ENCODE measurements around the gene UNC5B. TPM values are rescaled to one million over a fixed set of nuclear protein-coding genes. Genes with fewer than 3 reads are reported as not detected.

UNC5B gene
- total and polyA plus RNA-seq, 2 donors from 2014 or later = 5.5 to 22.6 TPM

DNA sequence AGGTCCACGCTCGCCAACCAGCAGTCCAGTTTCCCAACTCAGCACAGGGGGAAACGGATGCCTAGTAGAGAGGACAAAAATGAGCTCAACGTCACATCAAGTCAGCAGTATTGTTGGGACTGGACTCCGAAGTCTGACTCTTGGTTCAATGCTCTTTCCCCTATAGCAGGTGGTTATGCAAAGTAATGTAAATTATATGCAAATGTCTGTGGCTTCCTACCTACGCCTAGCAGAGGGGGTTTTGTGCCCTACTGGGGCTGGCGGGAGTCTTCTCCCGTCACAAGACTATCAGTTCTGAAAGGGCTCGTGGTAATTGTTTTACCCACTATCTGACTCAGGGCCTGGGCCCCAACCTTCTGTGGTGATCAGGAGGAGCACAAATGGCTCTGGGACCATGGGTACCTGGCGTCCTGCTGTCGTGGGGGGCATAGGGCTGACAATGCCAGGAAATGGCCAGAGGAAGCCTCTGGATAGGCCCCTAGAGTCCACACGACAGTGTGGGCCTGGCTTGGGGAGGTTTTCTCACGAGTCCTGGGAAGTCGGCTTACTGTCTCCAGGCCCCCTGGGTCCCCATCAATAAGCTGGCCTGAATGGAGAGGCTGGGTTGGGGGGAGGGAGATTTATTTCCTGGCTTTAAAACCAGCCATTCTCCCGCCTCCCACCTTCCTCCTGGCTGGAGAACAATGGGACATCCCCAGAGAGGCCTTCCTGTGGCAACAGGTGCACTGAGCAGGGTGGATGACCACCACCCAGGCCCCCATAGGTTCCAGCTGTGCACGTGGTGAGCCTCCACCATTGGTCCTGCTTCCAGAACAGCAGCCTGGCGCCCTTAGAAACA, 41.8 kb downstream of the UNC5B start:
- intact Hi-C loops (cut with DNase I) = no loop called here

DNA sequence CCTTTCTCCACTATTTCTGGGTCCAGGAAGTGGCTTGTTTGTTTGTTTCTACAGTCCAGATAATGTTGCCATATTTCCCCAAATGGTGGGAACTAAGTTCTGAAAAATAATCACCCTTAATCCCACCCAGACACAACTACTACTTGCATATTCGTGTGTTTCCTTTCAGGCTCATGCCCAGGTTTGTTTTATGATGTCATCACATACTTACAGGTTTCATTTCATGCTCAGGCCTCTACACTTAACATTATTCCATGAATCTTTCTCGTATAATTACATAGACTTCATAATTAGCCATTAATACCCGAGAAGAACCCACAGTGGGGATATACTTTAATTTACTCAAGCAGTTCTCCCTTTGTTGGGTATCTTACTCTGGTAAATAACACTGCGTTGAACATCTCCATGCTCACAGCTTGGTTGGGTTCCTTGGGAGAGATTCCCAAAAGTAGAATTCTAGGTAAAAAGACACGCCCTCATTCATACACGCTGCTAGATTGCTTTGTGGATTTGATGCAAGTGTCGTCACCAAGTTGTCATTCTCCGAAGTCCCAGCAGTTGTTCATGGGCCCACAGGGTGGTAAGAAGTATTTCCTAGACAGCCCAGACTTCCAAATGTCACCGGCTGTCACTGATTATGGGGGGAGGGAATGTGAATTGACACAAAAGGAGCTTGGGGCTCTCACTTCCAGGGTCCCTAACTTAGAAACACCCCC, 42.6 kb downstream of the UNC5B start:
- TF ChIP-seq CTCF (IDR thresholded peaks at IDR 0.05; ENCODE audit: borderline replicate concordance, extremely low read depth, insufficient read depth) = no peak
- Histone ChIP-seq H3K4me1 (ENCODE audit: control insufficient read depth in 2 of 3, insufficient read depth in 2 of 3, low read depth in 1 of 3, low read length in 3 of 3) (peaks cover 0 to 13% (median 4%) of the 10 kb centered on the region in 3 donors), H3K9me3 (ENCODE audit: control insufficient read depth in 2 of 3, insufficient read depth in 1 of 3, low read length in 3 of 3) (no peaks in the 10 kb centered on the region), H3K27ac (ENCODE audit: low read depth in 2 of 2, low read length in 2 of 2) (no peak overlapping the region), H3K9ac (ENCODE audit: low read length in 3 of 3) (no peak overlapping the region), H3K27me3 (ENCODE audit: control insufficient read depth, insufficient read depth, low read length) (no peaks in the 10 kb centered on the region), H3K4me3 (ENCODE audit: low read length in 3 of 3) (no peak overlapping the region), H3K36me3 (ENCODE audit: control insufficient read depth in 2 of 3, insufficient read depth in 3 of 3, low read length in 3 of 3) (no peaks in the 10 kb centered on the region)
- no peak for DNase-seq
- FAIRE-seq = no peak
- intact Hi-C loops (cut with DNase I) = no loop called here

More for the DNA sequence above, 41.8 kb downstream of the UNC5B start:
- Histone ChIP-seq H3K36me3 (ENCODE audit: control insufficient read depth in 2 of 3, insufficient read depth in 3 of 3, low read length in 3 of 3) (no peaks in the 10 kb centered on the region), H3K9me3 (ENCODE audit: control insufficient read depth in 2 of 3, insufficient read depth in 1 of 3, low read length in 3 of 3) (no peaks in the 10 kb centered on the region), H3K27me3 (ENCODE audit: control insufficient read depth, insufficient read depth, low read length) (no peaks in the 10 kb centered on the region), H3K27ac (ENCODE audit: low read depth in 2 of 2, low read length in 2 of 2) (no peak overlapping the region), H3K4me3 (ENCODE audit: low read length in 3 of 3) (no peak overlapping the region), H3K9ac (ENCODE audit: low read length in 3 of 3) (no peak overlapping the region), H3K4me1 (ENCODE audit: control insufficient read depth in 2 of 3, insufficient read depth in 2 of 3, low read depth in 1 of 3, low read length in 3 of 3) (peaks cover 0 to 9% (median 0%) of the 10 kb centered on the region in 3 donors)
- TF ChIP-seq CTCF (IDR thresholded peaks at IDR 0.05; ENCODE audit: borderline replicate concordance, extremely low read depth, insufficient read depth) = no peak
- no peak for DNase-seq
- no peak for FAIRE-seq

GRCh38 chr10:71255550-71255807, 43.1 kb downstream of the UNC5B start:
- Histone ChIP-seq H3K4me1 (ENCODE audit: control insufficient read depth in 2 of 3, insufficient read depth in 2 of 3, low read depth in 1 of 3, low read length in 3 of 3) (peaks cover 0 to 18% (median 4%) of the 10 kb centered on the region in 3 donors), H3K9me3 (ENCODE audit: control insufficient read depth in 2 of 3, insufficient read depth in 1 of 3, low read length in 3 of 3) (no peaks in the 10 kb centered on the region), H3K4me3 (ENCODE audit: low read length in 3 of 3) (no peak overlapping the region), H3K36me3 (ENCODE audit: control insufficient read depth in 2 of 3, insufficient read depth in 3 of 3, low read length in 3 of 3) (no peaks in the 10 kb centered on the region), H3K27ac (ENCODE audit: low read depth in 2 of 2, low read length in 2 of 2) (no peak overlapping the region), H3K9ac (ENCODE audit: low read length in 3 of 3) (no peak overlapping the region), H3K27me3 (ENCODE audit: control insufficient read depth, insufficient read depth, low read length) (no peaks in the 10 kb centered on the region)
- no peak for DNase-seq
- TF ChIP-seq CTCF (IDR thresholded peaks at IDR 0.05; ENCODE audit: borderline replicate concordance, extremely low read depth, insufficient read depth) = no peak
- intact Hi-C loops (cut with DNase I) = no loop called here
- FAIRE-seq = no peak

Measured in kidney (tissue), 14 donors.